Fibroblast of skin of left biceps (primary cell): ENCODE results near the gene CCDC68.
"Not testable (repeated sequence)": the region's sequence is repeated elsewhere in the genome, so short reads cannot be mapped to it uniquely, and the experiment has no call there.

Experiments
- DNase-seq, 2 experiments: peaks; one replicate each; pipeline ENCODE4 v3.0.0-alpha.2; 2013; ENCODE audit warnings: low read depth in 2 of 2

Gene CCDC68, protein sequence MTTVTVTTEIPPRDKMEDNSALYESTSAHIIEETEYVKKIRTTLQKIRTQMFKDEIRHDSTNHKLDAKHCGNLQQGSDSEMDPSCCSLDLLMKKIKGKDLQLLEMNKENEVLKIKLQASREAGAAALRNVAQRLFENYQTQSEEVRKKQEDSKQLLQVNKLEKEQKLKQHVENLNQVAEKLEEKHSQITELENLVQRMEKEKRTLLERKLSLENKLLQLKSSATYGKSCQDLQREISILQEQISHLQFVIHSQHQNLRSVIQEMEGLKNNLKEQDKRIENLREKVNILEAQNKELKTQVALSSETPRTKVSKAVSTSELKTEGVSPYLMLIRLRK

DNA sequence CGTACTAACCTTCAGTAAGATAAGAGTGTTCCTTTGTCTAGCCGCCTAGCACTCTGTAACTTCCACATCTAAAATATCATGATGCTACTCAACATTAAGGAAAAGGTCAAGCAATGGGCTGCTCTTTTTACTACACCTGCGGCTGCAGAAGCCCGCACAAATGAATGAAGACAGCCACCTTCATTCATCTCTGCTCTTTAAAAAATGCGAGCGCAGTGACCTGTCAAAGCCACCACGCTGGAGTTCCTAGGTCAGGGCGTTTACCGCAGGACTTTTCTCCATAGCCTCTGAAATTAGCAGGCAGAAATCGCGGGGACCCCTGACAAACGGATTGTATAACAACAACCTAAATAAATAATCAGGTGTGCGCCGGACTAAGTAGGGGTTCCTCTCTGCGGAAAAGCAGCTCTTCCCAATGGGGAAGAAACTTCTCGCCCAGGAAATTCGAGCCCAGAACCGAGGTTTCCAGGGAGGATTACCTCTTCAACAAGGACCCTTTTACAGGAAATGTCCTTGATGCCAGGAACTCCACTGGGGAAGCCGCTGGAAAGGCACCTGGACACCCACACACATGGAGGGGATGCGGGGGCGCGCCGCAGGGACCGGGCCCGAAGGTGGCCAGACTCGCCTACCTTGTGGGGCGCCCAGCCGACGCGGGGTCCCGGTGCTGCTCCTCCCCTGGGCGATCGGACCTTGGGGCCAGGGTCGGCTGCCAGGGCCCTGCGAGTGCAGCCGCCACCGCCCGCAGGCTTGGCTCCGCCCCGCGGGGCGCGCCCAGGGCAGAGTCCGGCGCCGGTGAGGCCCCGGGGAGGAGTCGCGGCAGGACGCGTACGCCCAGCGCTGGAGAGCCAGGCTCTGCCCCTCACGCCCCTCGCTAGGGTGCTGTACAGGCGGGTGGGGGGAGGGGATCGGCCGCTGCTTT lies at the start of gene CCDC68:
Gene CCDC68, minus strand, starts transcription at position 758 of the 922 bp plus-strand sequence. CDS start 16,670 bp downstream, outside the sequence.
- DNase-seq: no peak

DNA sequence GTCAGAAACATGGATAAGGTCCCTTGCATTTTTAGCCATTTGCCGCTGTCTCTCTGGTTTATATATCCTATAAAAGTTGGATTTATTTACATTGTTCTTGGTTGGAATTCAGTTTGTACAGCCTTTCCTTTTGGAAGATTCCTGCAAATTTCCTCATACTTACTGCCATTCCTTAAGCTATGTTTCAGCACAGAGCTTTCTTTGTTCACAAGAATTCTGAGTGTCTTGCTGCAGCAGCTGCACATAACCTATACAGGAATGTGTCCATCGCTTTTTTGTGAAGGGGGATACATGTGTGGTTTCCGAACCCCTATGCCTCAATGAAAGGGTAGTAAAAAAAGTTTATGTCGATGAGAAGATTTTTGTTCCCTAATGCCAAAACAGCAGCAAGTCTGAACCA lies 48.3 kb upstream of the CCDC68 start:
- no peak for DNase-seq

- DNase-seq: peak in 1 of 2 experiments; percentile 36
Measured at GRCh38 chr18:55003695-55004094, 44.4 kb upstream of the CCDC68 start.

GRCh38 chr18:55002261-55002660 lies 43.0 kb upstream of the CCDC68 start:
- DNase-seq: no peak

GRCh38 chr18:55001394-55002024 lies 42.2 kb upstream of the CCDC68 start:
- no peak for DNase-seq

- DNase-seq: no peak
Measured at GRCh38 chr18:55000529-55000928, 41.3 kb upstream of the CCDC68 start.

DNA sequence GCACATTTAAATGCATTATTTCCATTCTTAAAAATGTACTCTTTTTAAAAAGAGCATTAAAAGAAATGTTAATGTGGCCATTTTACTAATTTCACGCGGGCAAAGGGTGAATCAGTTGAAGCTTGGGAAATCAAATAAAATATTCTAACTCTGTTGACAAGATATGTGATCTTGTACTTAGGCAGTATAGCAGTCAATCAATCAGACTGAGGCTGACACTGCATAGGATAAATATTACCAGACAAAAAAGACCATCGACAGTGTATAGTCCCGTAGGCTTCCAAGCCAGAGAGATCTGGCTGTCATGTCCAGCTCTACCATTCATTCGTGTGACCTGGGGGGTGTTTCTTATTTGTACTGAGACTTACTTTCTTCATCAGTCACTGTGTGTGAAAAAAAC lies 39.8 kb upstream of the CCDC68 start:
- DNase-seq: no peak

DNA sequence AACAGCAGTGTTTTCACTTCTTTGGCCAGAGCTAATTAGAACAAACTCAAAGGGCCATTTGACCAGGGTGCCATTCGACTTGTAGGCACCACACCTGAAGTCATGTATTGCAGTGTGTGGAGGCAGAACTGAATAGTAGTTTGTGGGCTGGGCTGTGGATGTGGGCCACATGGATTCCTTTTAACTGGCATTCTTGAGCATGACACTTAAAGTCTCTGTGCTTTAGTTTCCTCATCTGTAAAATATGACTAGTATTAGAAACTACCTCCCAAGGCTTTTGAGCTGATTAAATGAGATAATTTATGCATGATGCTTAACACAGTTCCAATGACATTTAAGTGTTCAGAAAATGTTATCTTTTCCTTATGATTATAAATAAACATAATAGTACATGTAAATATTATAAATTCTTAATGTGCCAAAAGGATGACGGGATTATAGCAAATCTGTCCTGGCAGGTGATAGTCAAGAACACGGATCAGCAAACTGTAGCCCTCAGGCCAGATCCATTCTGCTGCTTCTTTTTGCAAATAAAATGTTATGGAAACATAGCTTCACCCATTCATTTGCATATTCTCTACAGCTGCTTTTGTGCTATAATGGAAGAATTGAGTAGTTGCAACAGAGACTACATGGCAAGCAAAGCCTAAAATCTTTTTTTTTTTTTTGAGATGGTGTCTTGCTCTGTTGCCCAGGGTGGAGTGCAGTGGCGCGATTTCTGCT lies 36.3 kb upstream of the CCDC68 start:
- DNase-seq: no peak

GRCh38 chr18:54991981-54992380 lies 32.7 kb upstream of the CCDC68 start:
- no peak for DNase-seq

GRCh38 chr18:54984908-54985307 lies 25.6 kb upstream of the CCDC68 start:
- no peak for DNase-seq

DNA sequence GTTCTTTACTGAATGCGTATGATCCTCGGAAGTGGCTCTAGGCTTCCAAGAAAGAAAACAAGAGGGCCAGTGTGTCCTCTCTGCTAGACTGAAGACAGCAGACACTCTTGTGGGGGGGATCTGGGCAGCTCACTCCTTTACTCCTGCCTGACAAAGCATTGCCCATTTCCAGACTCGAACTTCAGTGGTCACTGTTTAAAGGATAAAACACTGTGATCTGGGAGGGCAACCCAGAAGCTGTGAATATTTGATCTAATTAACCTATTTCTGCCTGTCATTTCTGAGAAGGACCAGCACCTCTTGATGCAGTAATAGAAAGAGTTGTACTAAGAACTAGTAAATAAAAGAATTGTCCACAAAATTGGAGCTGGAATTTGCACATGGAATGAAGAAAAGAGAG lies 24.5 kb upstream of the CCDC68 start:
- DNase-seq: no peak

- peak; percentile 40 to 49 for DNase-seq
Measured at GRCh38 chr18:54983041-54983686, 23.9 kb upstream of the CCDC68 start.

DNA sequence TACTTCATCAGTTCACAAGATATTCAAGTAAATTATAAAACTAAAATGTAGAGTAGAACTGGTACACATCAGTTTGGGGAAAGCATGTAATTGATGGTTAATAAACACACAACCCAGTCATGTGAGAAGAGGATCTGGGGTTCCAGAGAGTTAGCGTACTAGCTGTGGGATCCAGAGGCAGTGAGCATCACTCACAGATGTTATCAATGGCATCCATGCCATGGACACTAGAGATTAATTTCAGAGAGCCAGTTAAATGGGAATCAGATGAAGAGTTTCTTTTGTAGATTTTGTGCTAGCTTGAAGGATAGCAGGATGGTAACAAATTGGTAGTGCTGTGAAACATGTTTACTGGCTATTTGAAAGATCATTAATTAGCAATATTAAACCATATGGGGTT lies 21.8 kb upstream of the CCDC68 start:
- DNase-seq: no peak

GRCh38 chr18:54975598-54975997 lies 16.3 kb upstream of the CCDC68 start:
- DNase-seq: no peak

- DNase-seq: no peak
Measured at GRCh38 chr18:54973046-54973445, 13.8 kb upstream of the CCDC68 start.

- no peak for DNase-seq
Measured at GRCh38 chr18:54968807-54969206, 9.5 kb upstream of the CCDC68 start.

- not testable (repeated sequence) for DNase-seq
Measured at GRCh38 chr18:54968237-54968636, 9.0 kb upstream of the CCDC68 start.

GRCh38 chr18:54967786-54968185 lies 8.5 kb upstream of the CCDC68 start:
- DNase-seq: no peak

DNA sequence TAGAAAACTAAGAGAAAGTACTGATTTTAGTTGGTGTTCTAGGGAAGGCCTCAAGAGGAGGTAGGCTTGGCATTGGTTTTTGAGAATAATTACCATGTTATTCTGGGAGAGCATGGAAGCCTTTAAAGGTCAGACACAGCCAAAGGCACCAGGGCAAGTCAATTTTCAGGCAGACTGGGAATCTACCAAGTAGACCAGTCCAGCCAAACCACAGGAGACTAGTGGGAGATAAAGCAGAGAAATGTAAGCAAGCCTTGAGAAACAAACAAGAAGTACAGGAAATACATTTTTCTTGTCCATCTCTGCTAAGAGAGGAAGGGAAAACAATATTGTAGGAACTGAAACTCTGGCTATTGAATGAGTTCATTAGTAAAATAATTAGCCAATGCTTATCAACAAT lies 5.5 kb upstream of the CCDC68 start:
- no peak for DNase-seq

DNA sequence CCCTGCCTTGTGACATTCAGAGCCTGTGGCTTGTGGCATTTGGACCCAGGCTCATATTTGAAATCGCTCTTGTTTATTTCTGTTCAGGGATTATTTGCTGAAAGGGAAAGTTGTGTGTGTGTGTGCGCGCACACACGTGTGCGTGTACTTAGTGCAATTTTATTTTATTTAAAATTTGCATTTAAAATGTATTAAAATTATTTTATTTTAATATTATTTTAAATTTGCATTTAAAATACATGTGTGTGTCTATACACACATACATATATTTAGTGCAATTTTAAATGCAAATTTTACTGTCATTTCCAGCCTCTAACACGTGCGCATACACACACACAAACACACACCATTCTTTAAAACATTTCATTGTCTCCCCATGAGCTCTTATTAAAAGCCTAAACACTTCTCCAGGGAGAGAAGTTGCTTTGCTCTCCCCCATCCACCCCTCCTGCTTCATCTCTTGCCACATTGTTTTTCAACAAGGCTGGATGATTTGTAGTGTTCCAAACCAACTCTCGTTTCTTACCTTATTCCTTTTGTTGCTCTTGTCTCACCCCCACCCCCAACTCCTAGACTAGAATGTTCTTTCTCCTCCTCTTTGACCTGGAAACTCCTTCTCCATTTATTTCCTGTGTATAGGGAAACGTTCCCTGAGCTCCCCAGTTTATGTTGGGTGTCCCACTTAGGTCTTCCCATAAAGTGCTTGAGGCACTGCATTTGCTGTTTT lies 3.8 kb upstream of the CCDC68 start:
- DNase-seq: no peak

DNA sequence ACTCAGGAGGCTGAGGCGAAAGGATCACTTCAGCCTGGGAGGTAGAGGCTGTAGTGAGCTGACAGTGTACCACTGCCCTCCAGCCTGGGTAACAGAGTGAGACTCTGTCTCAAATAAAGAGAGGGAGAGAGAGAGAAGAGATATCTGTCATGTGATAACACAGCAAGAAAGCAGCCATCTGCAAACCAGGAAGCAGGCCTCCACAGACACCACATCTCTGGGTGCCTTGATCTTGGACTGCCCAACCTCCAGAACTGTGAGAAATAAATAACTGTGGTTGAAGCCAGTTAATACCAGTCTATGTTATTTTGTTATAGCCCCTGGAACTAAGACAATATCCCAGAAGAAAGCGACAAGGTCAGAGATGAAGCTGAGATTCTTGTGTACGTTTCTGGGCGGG lies 2.6 kb upstream of the CCDC68 start:
- DNase-seq: no peak
